ENCODE results near the gene TMEM263. TPM values are rescaled to one million over a fixed set of nuclear protein-coding genes. Genes with fewer than 3 reads are reported as not detected.

TMEM263 gene
- total and polyA plus RNA-seq, 9 of the 15 experiments (the other 6 are each of a cell fraction or from before 2014, with no cell fraction given) = 12.6 to 36.7 (median 24.4) TPM

DNA sequence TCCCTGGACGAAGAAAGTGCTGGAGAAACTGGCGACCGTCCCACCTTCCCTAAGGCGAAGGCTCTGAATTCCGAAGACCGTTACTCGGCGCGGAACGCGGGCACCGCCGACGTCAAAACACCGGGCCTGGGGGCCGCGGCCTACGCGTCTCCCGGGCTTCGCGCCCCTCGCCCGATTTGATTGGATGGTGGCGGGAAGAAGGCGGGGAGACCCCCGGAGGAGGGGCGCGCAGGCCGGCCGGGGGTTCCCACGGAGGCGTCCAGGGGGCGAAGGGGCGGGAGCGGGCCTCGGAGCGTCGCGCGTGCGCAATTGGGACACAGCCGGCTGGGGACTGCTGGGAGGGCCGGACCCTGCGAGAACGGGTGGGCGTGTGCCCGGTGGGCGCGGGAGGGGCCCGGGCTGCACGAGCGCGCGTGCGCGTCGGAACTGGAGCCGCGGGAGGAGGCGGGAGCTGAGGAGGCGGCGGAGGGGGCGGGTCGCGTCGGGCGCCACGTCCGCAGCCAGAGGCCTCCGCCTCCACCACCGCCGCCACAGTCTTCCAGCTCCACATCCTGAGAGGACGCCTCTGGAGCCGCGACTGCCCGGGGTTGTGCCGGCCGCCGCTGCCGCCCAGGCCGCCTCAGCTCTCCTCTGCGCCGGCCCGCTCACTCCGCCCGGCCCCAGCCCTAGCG, at the start of gene TMEM263 (continued):
- TF ChIP-seq, protein P1, sequence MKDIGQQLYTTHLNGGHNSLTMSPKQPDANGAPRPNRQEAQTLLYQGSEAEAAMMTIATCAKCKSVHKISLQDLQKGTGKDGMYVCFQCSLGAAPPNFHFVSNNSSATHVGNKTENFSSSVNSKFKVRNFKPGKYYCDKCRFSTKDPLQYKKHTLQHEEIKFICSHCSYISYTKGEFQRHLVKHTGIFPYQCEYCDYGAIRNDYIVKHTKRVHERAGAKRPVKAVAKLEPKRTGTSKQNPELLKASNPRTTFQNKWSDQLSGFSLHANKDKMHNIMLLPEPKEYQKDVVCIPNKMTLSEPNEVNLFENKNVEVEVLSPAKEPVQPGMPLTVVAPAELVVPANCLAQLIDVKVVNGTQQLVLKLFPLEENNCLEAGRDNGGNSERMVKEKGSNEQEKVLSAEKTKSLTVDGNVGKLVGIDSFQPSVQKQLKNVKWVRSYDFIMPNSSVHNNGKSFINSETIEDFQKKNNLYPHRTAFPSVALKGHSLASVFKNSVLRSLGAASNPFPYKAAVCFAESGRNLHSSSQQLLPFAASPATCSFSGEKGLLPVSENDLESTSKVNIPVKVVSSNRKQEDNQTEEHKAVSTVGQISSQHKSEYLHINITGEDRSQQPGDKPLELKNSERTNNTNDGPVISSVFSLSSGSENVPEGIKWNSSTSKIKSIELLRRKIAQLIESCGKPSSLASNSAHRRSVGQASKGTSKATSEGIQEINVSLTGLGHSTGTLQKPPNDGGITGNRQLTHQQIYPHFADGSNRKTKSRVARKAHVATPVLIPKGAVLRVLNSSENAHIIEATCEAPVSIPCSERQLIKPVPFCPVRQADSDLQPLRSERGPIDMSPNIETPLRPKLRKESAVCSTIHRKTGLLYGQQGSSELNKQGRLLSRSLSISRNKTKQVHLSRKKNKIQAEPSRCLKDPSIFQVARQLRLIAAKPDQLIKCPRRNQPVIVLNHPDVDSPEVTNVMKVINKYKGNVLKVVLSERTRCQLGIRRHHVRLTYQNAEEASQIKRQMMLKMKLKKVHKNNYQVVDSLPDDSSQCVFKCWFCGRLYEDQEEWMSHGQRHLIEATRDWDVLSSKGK (CRISPR knock-in tag; IDR thresholded peaks at IDR 0.05) = no peak
- TF ChIP-seq ESRRA (IDR thresholded peaks at IDR 0.05; ENCODE audit: borderline replicate concordance, low read depth) (peak; percentile 39; the same call in 1 of the 2 replicates), BRD9 (IDR thresholded peaks at IDR 0.05; ENCODE audit: low read depth, partially characterized antibody) (no peak), MTA2 (IDR thresholded peaks at IDR 0.05; ENCODE audit: low read depth) (no peak), TBL1XR1 (IDR thresholded peaks at IDR 0.05; ENCODE audit: low read length in 2 of 2) (no peak), ARID1B (IDR thresholded peaks at IDR 0.05) (no peak), MTF1 (CRISPR knock-in tag; IDR thresholded peaks at IDR 0.05; ENCODE audit: borderline replicate concordance) (no peak), ZNF274 (IDR thresholded peaks at IDR 0.05; ENCODE audit: borderline replicate concordance, low read depth, low read length) (no peak), ZNF77 (CRISPR knock-in tag; IDR thresholded peaks at IDR 0.05) (no peak), ZNF212 (CRISPR knock-in tag; IDR thresholded peaks at IDR 0.05) (0 out of 2 replicates have a peak, but pooled peaks have one; percentile 13), SP2 (IDR thresholded peaks at IDR 0.05; ENCODE audit: extremely low read depth, low read depth, low read length, poor library complexity, severe bottlenecking) (no peak), RNF2 (IDR thresholded peaks at IDR 0.05) (peak; percentile 63; the same call in 1 of the 2 replicates), ZNF121 (CRISPR knock-in tag; conservative IDR thresholded peaks at IDR 0.05) (no peak), FOXA1 (IDR thresholded peaks at IDR 0.05; ENCODE audit: borderline replicate concordance) (no peak)
- TF ChIP-seq, protein P2, sequence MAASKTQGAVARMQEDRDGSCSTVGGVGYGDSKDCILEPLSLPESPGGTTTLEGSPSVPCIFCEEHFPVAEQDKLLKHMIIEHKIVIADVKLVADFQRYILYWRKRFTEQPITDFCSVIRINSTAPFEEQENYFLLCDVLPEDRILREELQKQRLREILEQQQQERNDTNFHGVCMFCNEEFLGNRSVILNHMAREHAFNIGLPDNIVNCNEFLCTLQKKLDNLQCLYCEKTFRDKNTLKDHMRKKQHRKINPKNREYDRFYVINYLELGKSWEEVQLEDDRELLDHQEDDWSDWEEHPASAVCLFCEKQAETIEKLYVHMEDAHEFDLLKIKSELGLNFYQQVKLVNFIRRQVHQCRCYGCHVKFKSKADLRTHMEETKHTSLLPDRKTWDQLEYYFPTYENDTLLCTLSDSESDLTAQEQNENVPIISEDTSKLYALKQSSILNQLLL (CRISPR knock-in tag; IDR thresholded peaks at IDR 0.05; ENCODE audit: borderline replicate concordance) = no peak
- TF ChIP-seq, protein P3, sequence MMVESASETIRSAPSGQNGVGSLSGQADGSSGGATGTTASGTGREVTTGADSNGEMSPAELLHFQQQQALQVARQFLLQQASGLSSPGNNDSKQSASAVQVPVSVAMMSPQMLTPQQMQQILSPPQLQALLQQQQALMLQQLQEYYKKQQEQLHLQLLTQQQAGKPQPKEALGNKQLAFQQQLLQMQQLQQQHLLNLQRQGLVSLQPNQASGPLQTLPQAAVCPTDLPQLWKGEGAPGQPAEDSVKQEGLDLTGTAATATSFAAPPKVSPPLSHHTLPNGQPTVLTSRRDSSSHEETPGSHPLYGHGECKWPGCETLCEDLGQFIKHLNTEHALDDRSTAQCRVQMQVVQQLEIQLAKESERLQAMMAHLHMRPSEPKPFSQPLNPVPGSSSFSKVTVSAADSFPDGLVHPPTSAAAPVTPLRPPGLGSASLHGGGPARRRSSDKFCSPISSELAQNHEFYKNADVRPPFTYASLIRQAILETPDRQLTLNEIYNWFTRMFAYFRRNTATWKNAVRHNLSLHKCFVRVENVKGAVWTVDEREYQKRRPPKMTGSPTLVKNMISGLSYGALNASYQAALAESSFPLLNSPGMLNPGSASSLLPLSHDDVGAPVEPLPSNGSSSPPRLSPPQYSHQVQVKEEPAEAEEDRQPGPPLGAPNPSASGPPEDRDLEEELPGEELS (CRISPR knock-in tag; IDR thresholded peaks at IDR 0.05; ENCODE audit: borderline replicate concordance) = no peak
- TF ChIP-seq, protein P4, sequence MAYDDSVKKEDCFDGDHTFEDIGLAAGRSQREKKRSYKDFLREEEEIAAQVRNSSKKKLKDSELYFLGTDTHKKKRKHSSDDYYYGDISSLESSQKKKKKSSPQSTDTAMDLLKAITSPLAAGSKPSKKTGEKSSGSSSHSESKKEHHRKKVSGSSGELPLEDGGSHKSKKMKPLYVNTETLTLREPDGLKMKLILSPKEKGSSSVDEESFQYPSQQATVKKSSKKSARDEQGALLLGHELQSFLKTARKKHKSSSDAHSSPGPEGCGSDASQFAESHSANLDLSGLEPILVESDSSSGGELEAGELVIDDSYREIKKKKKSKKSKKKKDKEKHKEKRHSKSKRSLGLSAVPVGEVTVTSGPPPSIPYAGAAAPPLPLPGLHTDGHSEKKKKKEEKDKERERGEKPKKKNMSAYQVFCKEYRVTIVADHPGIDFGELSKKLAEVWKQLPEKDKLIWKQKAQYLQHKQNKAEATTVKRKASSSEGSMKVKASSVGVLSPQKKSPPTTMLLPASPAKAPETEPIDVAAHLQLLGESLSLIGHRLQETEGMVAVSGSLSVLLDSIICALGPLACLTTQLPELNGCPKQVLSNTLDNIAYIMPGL (CRISPR knock-in tag; IDR thresholded peaks at IDR 0.05) = 0 out of 2 replicates have a peak, but pooled peaks have one; percentile 48
- TF ChIP-seq, protein P5, sequence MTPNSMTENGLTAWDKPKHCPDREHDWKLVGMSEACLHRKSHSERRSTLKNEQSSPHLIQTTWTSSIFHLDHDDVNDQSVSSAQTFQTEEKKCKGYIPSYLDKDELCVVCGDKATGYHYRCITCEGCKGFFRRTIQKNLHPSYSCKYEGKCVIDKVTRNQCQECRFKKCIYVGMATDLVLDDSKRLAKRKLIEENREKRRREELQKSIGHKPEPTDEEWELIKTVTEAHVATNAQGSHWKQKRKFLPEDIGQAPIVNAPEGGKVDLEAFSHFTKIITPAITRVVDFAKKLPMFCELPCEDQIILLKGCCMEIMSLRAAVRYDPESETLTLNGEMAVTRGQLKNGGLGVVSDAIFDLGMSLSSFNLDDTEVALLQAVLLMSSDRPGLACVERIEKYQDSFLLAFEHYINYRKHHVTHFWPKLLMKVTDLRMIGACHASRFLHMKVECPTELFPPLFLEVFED (CRISPR knock-in tag; conservative IDR thresholded peaks at IDR 0.05) = 0 out of 2 replicates have a peak, but pooled peaks have one; percentile 33
